Right kidney (tissue), 1 donor: ENCODE measurements around the gene BCHE.

Experiments
- DNase-seq: peaks from one replicate; pipeline ENCODE4 v3.0.0-alpha.2; 2016

Gene BCHE

DNA sequence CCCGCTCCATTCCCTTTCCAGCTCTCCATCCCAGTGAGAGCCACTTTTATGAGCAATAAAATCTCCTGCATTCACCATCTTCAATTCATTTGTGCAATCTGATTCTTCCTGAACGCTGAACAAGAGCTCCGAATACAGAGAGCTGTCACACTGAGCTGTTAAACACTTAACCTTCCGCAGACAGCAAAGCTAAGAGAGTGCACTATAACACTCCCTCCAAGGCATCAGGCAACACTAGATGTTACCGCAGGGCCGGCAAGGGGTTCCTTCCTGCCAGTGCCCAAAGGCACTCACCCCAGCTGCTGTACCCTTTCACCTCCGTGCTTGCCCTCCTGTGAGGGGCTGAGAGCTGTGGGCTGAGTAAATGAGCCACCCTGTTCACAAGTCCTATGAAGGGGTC lies 85.6 kb downstream of the BCHE start:
- no peak for DNase-seq

- DNase-seq: no peak
Observed at GRCh38 chr3:165749821-165750220, 87.4 kb downstream of the BCHE start.

DNA sequence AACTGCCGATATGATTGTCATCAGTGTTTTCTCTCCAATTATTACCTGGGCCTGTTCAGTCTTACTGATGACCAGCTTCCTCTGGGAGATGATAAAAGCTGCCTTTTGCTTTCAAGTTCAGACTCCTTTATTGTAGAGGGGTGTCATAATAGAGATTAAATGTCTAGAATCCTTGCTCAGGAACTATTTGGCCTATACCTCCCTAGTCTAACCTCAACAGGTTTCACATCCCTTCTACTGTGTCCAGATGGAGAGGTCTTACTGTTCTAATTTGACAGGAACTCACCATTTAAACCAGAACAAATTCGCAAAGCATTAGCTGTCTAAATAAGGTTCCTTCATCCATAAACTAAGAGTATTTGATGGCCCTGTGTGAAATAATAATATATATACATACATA lies 88.0 kb downstream of the BCHE start:
- DNase-seq: no peak

DNA sequence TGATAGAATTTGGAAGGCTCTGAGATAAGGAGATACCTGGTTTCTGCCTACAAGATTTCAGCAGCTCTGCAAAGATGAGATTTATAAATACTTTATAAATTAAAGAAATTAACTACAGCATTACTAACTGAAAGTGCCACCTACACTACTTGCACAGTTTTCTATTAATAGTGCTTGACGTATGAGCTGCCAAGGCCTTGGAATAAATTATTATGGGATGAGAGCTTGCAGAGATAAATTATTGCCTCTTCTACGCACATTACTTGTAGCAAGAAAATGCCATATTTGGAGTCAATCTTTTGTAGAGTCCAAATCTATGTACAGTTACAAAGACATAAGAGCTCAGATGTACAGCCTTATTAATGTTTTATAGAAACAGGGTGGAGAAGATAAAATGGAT lies 89.1 kb downstream of the BCHE start:
- no peak for DNase-seq

GRCh38 chr3:165746874-165747273 lies 90.3 kb downstream of the BCHE start:
- DNase-seq: no peak

DNA sequence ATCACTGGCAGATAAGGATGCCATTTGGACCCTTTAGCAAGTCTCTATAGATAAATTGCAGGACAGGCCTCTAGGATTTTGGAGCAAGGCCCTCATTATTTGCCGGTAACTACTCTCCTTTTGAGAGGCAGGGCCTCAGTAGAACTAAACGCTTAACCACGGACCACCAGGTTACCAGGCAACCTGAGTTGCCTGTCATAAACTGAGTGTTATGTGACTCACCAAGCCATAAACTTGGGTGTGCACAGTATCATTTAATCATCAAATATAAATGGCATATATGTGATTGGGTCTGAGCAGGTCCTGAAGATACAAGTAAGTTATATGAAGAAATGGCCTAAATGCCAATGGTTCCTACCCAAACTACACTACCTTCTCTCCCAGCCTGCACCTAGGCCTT lies 93.2 kb downstream of the BCHE start:
- no peak for DNase-seq

DNA sequence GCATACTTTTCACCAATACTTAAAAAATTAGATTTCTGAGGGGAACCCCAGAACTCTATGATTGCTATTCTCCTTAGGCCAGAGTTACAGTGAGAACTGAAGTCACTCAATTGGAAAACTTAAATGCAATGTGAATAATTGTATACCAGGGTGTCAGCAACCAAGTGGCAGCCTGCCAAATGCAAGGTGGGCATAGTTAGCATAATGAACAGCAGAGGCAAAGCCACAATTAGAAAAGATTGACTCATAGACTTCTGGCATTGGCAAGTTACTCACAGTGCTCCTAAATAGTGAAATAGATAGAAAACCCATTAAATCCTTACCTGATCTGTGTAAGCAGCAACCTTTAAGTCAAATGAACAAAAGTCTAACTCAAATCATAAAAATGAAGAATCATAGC lies 94.9 kb downstream of the BCHE start:
- no peak for DNase-seq

GRCh38 chr3:165729756-165730155 lies 107.5 kb downstream of the BCHE start:
- DNase-seq: no peak

DNA sequence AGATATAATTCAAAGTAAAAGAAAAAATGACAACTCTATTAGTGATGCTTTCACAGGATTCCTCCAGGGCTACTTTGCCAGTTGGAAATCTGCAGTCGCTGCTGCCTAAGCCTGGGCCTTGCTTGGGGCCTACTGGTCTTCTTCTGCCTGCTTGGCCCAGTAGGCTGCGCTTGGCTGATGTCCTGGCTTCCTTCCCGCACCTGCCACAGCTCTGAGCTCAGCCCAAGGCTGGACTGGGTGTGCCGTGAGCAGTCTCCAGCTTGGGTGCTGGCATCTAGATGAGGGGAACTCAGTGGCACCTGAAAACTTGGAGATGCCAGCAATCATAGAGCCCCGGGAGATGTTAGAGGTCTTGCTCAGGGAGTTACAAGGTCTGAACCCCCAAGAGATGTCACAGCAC lies 108.3 kb downstream of the BCHE start:
- no peak for DNase-seq

DNA sequence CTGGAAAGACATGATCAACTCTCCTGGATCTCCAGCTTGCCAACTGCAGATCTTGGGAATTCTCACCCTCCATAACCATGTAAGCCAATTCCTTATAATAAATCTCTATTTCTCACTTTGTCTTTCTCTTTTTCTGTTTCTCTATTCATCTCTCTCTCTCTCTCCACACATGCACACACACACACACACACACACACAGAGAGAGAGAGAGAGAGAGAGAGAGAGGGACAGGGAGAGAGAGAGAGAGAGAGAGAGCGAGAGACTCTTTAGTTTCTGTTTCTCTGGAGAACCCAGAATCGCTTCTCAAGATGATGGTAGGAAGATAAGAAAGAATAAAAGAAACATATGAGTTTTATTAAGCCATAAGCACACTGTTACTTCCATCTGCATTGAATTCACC lies 111.9 kb downstream of the BCHE start:
- DNase-seq: no peak
